Measurements from ENCODE around the gene PDCD4.

PDCD4 gene

GRCh38 chr10:110887560-110887959 lies 15.8 kb downstream of the PDCD4 start:
- H3K4me1 ChIP-seq (ENCODE audit: insufficient read depth, low read length) = no peaks in the 10 kb centered on the region

GRCh38 chr10:110892602-110893288 lies 21.0 kb downstream of the PDCD4 start:
- Histone ChIP-seq H3K4me1 (ENCODE audit: insufficient read depth, low read length) (no peaks in the 10 kb centered on the region), H3K9me3 (ENCODE audit: low read length) (no peaks in the 10 kb centered on the region), H2AFZ (ENCODE audit: low read depth, low read length) (no peak overlapping the region), H3K4me3 (ENCODE audit: low read length) (no peak overlapping the region), H3K27me3 (ENCODE audit: insufficient read depth, low read length) (no peaks in the 10 kb centered on the region), H3K36me3 (ENCODE audit: insufficient read depth, low read length) (peaks cover 59% of the 10 kb centered on the region)

More at GRCh38 chr10:110887560-110887959, 15.8 kb downstream of the PDCD4 start:
- Histone ChIP-seq H2AFZ (ENCODE audit: low read depth, low read length) (no peak overlapping the region), H3K9me3 (ENCODE audit: low read length) (no peaks in the 10 kb centered on the region), H3K4me3 (ENCODE audit: low read length) (no peak overlapping the region), H3K27me3 (ENCODE audit: insufficient read depth, low read length) (no peaks in the 10 kb centered on the region), H3K36me3 (ENCODE audit: insufficient read depth, low read length) (peaks cover 66% of the 10 kb centered on the region)

GRCh38 chr10:110893559-110894179 lies 21.9 kb downstream of the PDCD4 start:
- no peak overlapping the region for H3K4me3 ChIP-seq (ENCODE audit: low read length)
- H3K36me3 ChIP-seq (ENCODE audit: insufficient read depth, low read length) = peaks cover 66% of the 10 kb centered on the region
- H3K9me3 ChIP-seq (ENCODE audit: low read length) = no peaks in the 10 kb centered on the region
- H3K27me3 ChIP-seq (ENCODE audit: insufficient read depth, low read length) = no peaks in the 10 kb centered on the region
- H3K4me1 ChIP-seq (ENCODE audit: insufficient read depth, low read length) = no peaks in the 10 kb centered on the region
- no peak overlapping the region for H2AFZ ChIP-seq (ENCODE audit: low read depth, low read length)

GRCh38 chr10:110897184-110897583 lies 25.5 kb downstream of the PDCD4 start:
- Histone ChIP-seq H3K4me3 (ENCODE audit: low read length) (no peak overlapping the region), H2AFZ (ENCODE audit: low read depth, low read length) (no peak overlapping the region), H3K36me3 (ENCODE audit: insufficient read depth, low read length) (peaks cover 59% of the 10 kb centered on the region), H3K4me1 (ENCODE audit: insufficient read depth, low read length) (no peaks in the 10 kb centered on the region), H3K27me3 (ENCODE audit: insufficient read depth, low read length) (no peaks in the 10 kb centered on the region), H3K9me3 (ENCODE audit: low read length) (no peaks in the 10 kb centered on the region)

GRCh38 chr10:110898391-110898790 lies 26.7 kb downstream of the PDCD4 start:
- Histone ChIP-seq H3K4me3 (ENCODE audit: low read length) (no peak overlapping the region), H3K9me3 (ENCODE audit: low read length) (no peaks in the 10 kb centered on the region), H2AFZ (ENCODE audit: low read depth, low read length) (no peak overlapping the region), H3K36me3 (ENCODE audit: insufficient read depth, low read length) (peaks cover 55% of the 10 kb centered on the region), H3K27me3 (ENCODE audit: insufficient read depth, low read length) (no peaks in the 10 kb centered on the region), H3K4me1 (ENCODE audit: insufficient read depth, low read length) (no peaks in the 10 kb centered on the region)

- Histone ChIP-seq H3K4me3 (ENCODE audit: low read length) (no peak overlapping the region), H3K9me3 (ENCODE audit: low read length) (no peaks in the 10 kb centered on the region), H2AFZ (ENCODE audit: low read depth, low read length) (no peak overlapping the region), H3K4me1 (ENCODE audit: insufficient read depth, low read length) (no peaks in the 10 kb centered on the region), H3K27me3 (ENCODE audit: insufficient read depth, low read length) (no peaks in the 10 kb centered on the region), H3K36me3 (ENCODE audit: insufficient read depth, low read length) (peaks cover 39% of the 10 kb centered on the region)
These were observed 29.3 kb downstream of the PDCD4 start for GRCh38 chr10:110900983-110901382.

GRCh38 chr10:110901954-110902819 lies 30.5 kb downstream of the PDCD4 start:
- Histone ChIP-seq H3K36me3 (ENCODE audit: insufficient read depth, low read length) (peaks cover 29% of the 10 kb centered on the region), H3K9me3 (ENCODE audit: low read length) (no peaks in the 10 kb centered on the region), H3K27me3 (ENCODE audit: insufficient read depth, low read length) (no peaks in the 10 kb centered on the region), H2AFZ (ENCODE audit: low read depth, low read length) (no peak overlapping the region), H3K4me1 (ENCODE audit: insufficient read depth, low read length) (no peaks in the 10 kb centered on the region), H3K4me3 (ENCODE audit: low read length) (no peak overlapping the region)

- Histone ChIP-seq H3K4me3 (ENCODE audit: low read length) (no peak overlapping the region), H3K36me3 (ENCODE audit: insufficient read depth, low read length) (peaks cover 22% of the 10 kb centered on the region), H3K4me1 (ENCODE audit: insufficient read depth, low read length) (no peaks in the 10 kb centered on the region), H2AFZ (ENCODE audit: low read depth, low read length) (no peak overlapping the region), H3K27me3 (ENCODE audit: insufficient read depth, low read length) (no peaks in the 10 kb centered on the region), H3K9me3 (ENCODE audit: low read length) (no peaks in the 10 kb centered on the region)
These were observed 31.9 kb downstream of the PDCD4 start for GRCh38 chr10:110903280-110904278.

- Histone ChIP-seq H3K4me3 (ENCODE audit: low read length) (no peak overlapping the region), H2AFZ (ENCODE audit: low read depth, low read length) (no peak overlapping the region), H3K9me3 (ENCODE audit: low read length) (no peaks in the 10 kb centered on the region), H3K27me3 (ENCODE audit: insufficient read depth, low read length) (no peaks in the 10 kb centered on the region), H3K36me3 (ENCODE audit: insufficient read depth, low read length) (peaks cover 3% of the 10 kb centered on the region), H3K4me1 (ENCODE audit: insufficient read depth, low read length) (no peaks in the 10 kb centered on the region)
These were observed 38.4 kb downstream of the PDCD4 start for GRCh38 chr10:110910138-110910537.

GRCh38 chr10:110912374-110912773 lies 40.6 kb downstream of the PDCD4 start:
- H3K27me3 ChIP-seq (ENCODE audit: insufficient read depth, low read length) = no peaks in the 10 kb centered on the region
- H3K9me3 ChIP-seq (ENCODE audit: low read length) = no peaks in the 10 kb centered on the region
- peaks cover 15% of the 10 kb centered on the region for H3K4me1 ChIP-seq (ENCODE audit: insufficient read depth, low read length)
- no peak overlapping the region for H2AFZ ChIP-seq (ENCODE audit: low read depth, low read length)
- no peak overlapping the region for H3K4me3 ChIP-seq (ENCODE audit: low read length)
- peaks cover 3% of the 10 kb centered on the region for H3K36me3 ChIP-seq (ENCODE audit: insufficient read depth, low read length)

GRCh38 chr10:110914431-110914830 lies 42.7 kb downstream of the PDCD4 start:
- peaks cover 24% of the 10 kb centered on the region for H3K4me1 ChIP-seq (ENCODE audit: insufficient read depth, low read length)
- H3K36me3 ChIP-seq (ENCODE audit: insufficient read depth, low read length) = no peaks in the 10 kb centered on the region
- no peaks in the 10 kb centered on the region for H3K9me3 ChIP-seq (ENCODE audit: low read length)
- H3K27me3 ChIP-seq (ENCODE audit: insufficient read depth, low read length) = no peaks in the 10 kb centered on the region
- H3K4me3 ChIP-seq (ENCODE audit: low read length) = no peak overlapping the region
- H2AFZ ChIP-seq (ENCODE audit: low read depth, low read length) = no peak overlapping the region

GRCh38 chr10:110915035-110915434 lies 43.3 kb downstream of the PDCD4 start:
- no peaks in the 10 kb centered on the region for H3K9me3 ChIP-seq (ENCODE audit: low read length)
- no peaks in the 10 kb centered on the region for H3K27me3 ChIP-seq (ENCODE audit: insufficient read depth, low read length)
- no peak overlapping the region for H3K4me3 ChIP-seq (ENCODE audit: low read length)
- H2AFZ ChIP-seq (ENCODE audit: low read depth, low read length) = no peak overlapping the region
- H3K4me1 ChIP-seq (ENCODE audit: insufficient read depth, low read length) = peaks cover 24% of the 10 kb centered on the region
- no peaks in the 10 kb centered on the region for H3K36me3 ChIP-seq (ENCODE audit: insufficient read depth, low read length)
